Sigmoid colon (tissue), 4 donors: Measurements from ENCODE around the gene PLOD3.
"Not testable (repeated sequence)": the region's sequence is repeated elsewhere in the genome, so short reads cannot be mapped to it uniquely, and the experiment has no call there.

Experiments
- EP300 ChIP-seq, 4 donors: sonication (generic); formaldehyde crosslinking; IDR thresholded peaks; one replicate each; pipeline ENCODE4 v1.6.1; 2017; ENCODE audit warnings: antibody characterized with exemption in 4 of 4
- POLR2AphosphoS5 ChIP-seq, 4 donors: sonication (generic); formaldehyde crosslinking; IDR thresholded peaks; one replicate each; pipeline ENCODE4 v1.6.1; 2017; ENCODE audit warnings: antibody characterized with exemption in 4 of 4
- TF ChIP-seq, protein P1 (sequence below), 4 experiments: fragments of 450-650 bp in 3 of 4; fragments of 200-600 bp in 1 of 4; IDR thresholded peaks; one replicate each; pipeline ENCODE4 v1.5.1; 2016 to 2019; ENCODE audit warnings: antibody characterized with exemption in 4 of 4, mild to moderate bottlenecking in 3 of 4, moderate library complexity in 2 of 4

DNA sequence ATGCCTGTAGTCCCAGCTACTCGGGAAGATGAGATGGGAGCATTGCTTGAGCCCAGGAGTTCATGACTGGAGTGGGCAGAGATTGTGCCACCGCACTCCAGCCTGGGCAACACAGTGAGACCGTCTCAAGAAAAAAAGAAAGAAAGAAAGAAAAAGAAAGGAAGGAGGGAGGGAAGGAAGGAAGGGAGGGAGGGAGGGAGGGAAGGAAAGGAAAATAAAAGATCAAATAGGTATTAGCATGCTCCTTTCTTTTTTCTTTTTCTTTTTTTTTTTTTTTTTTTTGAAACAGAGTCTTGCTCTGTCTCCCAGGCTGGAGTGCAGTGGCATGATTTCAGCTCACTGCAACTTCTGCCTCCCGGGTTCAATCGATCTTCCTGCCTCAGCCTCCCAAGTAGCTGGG lies 35.8 kb upstream of the PLOD3 start:
- TF ChIP-seq POLR2AphosphoS5, EP300 (IDR thresholded peaks at IDR 0.05): not testable (repeated sequence)
- TF ChIP-seq, protein P1, sequence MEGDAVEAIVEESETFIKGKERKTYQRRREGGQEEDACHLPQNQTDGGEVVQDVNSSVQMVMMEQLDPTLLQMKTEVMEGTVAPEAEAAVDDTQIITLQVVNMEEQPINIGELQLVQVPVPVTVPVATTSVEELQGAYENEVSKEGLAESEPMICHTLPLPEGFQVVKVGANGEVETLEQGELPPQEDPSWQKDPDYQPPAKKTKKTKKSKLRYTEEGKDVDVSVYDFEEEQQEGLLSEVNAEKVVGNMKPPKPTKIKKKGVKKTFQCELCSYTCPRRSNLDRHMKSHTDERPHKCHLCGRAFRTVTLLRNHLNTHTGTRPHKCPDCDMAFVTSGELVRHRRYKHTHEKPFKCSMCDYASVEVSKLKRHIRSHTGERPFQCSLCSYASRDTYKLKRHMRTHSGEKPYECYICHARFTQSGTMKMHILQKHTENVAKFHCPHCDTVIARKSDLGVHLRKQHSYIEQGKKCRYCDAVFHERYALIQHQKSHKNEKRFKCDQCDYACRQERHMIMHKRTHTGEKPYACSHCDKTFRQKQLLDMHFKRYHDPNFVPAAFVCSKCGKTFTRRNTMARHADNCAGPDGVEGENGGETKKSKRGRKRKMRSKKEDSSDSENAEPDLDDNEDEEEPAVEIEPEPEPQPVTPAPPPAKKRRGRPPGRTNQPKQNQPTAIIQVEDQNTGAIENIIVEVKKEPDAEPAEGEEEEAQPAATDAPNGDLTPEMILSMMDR (IDR thresholded peaks at IDR 0.05), result not testable (repeated sequence)
